Activated naive CD4-positive, alpha-beta T cell (primary cell): ENCODE measurements around the gene MRGPRD.
"Not testable (repeated sequence)": the region's sequence is repeated elsewhere in the genome, so short reads cannot be mapped to it uniquely, and the experiment has no call there.

Experiments used
- DNase-seq, 4 experiments: peaks; one replicate each; lab custom pipeline; 2025; lab: John Stamatoyannopoulos, UW

The MRGPRD gene

GRCh38 chr11:68993546-68993945, 12.8 kb upstream of the MRGPRD start:
- no peak for DNase-seq

GRCh38 chr11:68992743-68993255, 12.0 kb upstream of the MRGPRD start:
- no peak for DNase-seq

- DNase-seq, result no peak
Observed at GRCh38 chr11:68990995-68991780, 10.4 kb upstream of the MRGPRD start.

- no peak for DNase-seq
Observed at GRCh38 chr11:68989936-68990606, 9.3 kb upstream of the MRGPRD start.

- DNase-seq, result no peak
Observed at GRCh38 chr11:68988491-68988890, 7.7 kb upstream of the MRGPRD start.

- no peak for DNase-seq
Observed at GRCh38 chr11:68987211-68987610, 6.4 kb upstream of the MRGPRD start.

- no peak for DNase-seq
Observed at GRCh38 chr11:68983801-68984200, 3.0 kb upstream of the MRGPRD start.

- no peak for DNase-seq
Observed at GRCh38 chr11:68982134-68982533, 1.3 kb upstream of the MRGPRD start.

- DNase-seq, result no peak
Observed at GRCh38 chr11:68979931-68980775, 633 bp downstream of the MRGPRD start.

- no peak for DNase-seq
Observed at GRCh38 chr11:68978931-68979594, 1.7 kb downstream of the MRGPRD start.

GRCh38 chr11:68978626-68978930, 2.2 kb downstream of the MRGPRD start:
- no peak for DNase-seq

- no peak for DNase-seq
Observed at GRCh38 chr11:68977781-68978625, 2.8 kb downstream of the MRGPRD start.

- DNase-seq, result no peak
Observed at GRCh38 chr11:68976563-68976962, 4.2 kb downstream of the MRGPRD start.

- DNase-seq, result no peak
Observed at GRCh38 chr11:68976095-68976494, 4.7 kb downstream of the MRGPRD start.

GRCh38 chr11:68974421-68975194, 6.2 kb downstream of the MRGPRD start:
- no peak for DNase-seq

GRCh38 chr11:68973706-68974105, 7.1 kb downstream of the MRGPRD start:
- not testable (repeated sequence) for DNase-seq

- DNase-seq, result no peak
Observed at GRCh38 chr11:68973219-68973618, 7.6 kb downstream of the MRGPRD start.

- no peak for DNase-seq
Observed at GRCh38 chr11:68970921-68971636, 9.7 kb downstream of the MRGPRD start.

- DNase-seq, result no peak
Observed at GRCh38 chr11:68969386-68969785, 11.4 kb downstream of the MRGPRD start.
